SKM-1 treated with dmso at 0.1 percent for 144 hours (cell line): ENCODE data around the gene LILRA6.
A peak's percentile ranks its signal among the peaks of the same experiment; 100 is the strongest.
"Not testable (repeated sequence)": the region's sequence is repeated elsewhere in the genome, so short reads cannot be mapped to it uniquely, and the experiment has no call there.

Source experiments
- DNase-seq: peaks from one replicate; lab custom pipeline; 2025; ENCODE audit not compliant: unreplicated experiment; lab: John Stamatoyannopoulos, UW

The LILRA6 gene

GRCh38 chr19:54266133-54266532 is 23.5 kb upstream of the LILRA6 start:
- peak; percentile 3 for DNase-seq

- DNase-seq: no peak
Observed at GRCh38 chr19:54262470-54262869, 19.9 kb upstream of the LILRA6 start.

GRCh38 chr19:54262066-54262465 is 19.5 kb upstream of the LILRA6 start:
- DNase-seq: no peak

DNA sequence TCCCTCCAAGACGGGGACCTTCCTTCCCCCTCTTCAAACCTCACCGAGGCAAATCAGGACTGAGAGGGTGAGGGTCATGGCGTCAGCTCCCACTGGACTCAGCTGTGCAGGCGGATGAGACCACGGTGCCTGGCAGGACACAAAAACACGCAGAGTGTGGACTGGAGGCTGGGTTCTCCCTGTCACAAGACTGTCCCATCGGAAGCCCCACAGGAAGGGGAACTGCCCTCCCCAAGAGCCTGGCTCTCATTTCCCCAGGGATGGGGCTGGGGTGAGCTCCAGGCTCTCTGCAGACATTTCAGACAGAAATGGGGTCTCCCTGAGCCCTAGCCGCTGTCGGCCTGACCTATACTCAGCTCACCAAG is 14.5 kb upstream of the LILRA6 start, which contains the start of gene LILRB5:
Gene LILRB5 (minus strand): TSS at position 158 of the 365 bp plus-strand sequence. CDS start 80 bp downstream, at position 78.
- DNase-seq: no peak

- no peak for DNase-seq
Observed at GRCh38 chr19:54256250-54257115, 13.9 kb upstream of the LILRA6 start.

DNA sequence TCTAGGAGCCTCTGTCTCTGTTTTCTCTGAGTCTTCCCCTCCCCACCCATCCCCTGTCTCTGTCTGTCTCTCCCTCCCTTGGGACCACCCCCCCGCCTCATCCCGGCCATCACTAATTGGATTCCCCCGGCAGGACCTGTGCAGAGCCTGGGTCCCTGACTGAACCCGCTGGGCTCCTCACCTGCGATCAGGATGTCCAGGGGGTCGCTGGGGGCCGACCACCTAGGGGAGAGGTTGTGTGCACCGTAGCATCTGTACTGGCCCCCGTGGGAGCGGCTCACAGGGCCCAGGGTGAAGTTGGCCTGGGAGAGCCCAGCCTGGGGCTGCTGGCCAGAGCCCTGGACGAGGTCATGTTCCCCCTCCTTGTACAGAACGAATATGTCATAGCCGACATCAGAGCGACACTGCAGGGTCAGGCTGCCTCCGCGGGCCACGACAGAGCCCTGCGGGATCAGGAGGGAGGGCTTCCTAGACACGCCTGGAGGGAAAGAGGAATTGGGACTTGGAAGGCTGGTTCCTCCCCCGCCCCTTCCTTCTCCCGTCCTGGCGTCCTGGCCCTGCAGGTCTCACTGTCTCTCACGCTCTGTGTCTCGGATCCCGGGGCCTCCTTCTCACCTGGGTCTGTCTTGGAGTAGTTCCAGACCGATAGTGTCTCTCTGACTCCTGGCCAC is 12.7 kb upstream of the LILRA6 start:
- DNase-seq: no peak

DNA sequence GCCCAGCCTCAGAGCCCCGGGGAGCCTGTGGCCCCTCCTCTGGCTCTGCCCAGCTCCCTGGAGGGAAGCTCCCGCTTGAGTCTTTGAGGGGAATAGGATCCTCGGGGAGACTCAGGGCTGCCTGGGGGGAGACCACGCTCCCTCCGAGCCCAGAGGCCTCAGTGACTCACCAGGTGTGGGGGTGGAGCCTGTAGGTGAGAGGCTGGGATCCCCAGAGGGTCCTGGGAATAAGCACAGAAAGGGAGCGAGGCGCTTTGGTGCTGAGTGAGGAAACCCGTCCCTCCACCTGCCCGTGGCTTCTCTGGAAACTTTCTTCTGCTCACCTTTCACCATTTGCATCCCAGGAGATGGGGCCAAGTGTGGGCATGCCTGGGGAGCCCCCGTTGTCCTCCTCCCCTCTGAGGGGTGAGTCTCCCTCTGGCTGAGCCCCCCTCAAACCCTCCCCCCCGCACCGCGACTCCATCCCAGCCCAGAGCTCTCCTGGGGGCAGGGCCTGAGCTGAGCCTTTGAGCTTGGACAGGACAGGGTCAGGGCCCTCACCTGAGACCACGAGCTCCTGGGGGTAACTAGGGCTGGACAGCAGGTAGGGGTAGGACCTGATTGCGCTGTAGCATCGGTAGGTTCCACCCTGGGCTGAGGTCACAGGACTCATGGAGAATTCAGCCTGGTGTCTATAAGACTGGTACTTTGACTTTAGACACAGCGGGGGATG is 11.8 kb upstream of the LILRA6 start:
- DNase-seq: no peak

GRCh38 chr19:54253331-54254194 is 11.0 kb upstream of the LILRA6 start:
- DNase-seq: no peak

GRCh38 chr19:54252845-54253244 is 10.3 kb upstream of the LILRA6 start:
- no peak for DNase-seq

DNA sequence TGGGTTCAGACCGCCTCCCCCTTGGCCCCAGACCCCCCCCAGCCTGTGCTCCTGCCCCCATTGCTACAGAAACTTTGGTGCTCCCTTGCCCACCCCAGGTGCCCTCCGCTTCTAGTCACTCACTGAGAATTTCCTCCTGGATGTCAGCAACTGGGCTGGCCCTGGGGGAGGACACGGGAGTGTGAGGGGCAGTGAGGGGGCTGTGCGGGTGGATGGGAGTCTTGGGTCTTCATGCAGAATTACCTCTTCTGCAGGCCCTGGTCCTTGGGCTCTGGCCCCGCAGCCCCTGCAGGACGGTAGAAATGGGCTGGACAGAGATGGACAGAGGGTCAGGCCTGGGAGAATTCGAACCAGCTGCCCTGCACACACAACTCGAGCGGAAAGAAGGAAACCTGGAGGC is 9.7 kb upstream of the LILRA6 start:
- no peak for DNase-seq

- DNase-seq: peak; percentile 23
Observed at GRCh38 chr19:54248016-54248601, 5.5 kb upstream of the LILRA6 start.

DNA sequence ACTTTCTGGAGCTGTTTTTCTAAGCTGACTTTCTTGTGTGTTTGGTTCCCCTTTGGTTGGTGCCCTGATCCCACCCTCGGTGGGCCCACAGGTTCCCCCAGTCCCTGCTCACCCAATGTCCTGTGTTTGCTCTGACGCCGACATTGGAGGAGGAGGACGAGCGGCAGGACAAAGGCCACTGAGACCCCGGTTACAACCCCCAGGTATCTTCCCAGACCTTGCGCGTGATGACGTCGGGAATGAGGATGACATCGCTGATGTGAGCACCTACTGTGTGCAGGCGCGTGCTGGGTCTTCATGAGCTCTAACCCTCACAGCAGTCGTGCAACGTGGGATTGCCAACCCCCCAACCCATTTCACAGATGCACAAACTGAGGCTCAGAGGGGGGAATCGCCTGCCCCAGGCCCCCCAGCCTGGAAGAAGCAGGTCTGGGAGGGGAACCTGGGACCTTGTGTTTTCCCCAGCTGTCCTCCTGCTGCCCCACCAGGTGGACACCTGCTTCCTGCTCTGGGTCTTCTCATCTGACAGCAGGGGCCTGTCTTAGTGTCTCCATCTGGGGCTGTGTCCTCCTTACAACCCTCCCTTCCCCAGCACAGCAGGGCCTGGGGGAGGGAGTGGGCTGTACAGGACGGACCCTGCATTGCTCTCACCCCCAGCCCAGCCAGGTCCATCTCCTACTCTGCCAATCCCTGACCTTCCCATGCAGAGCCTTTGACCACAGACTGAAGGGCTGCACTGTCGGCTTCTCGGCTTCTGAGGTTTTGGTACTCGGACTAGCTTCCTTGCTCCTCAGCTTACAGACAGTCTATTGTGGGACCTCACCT is 4.7 kb upstream of the LILRA6 start:
- DNase-seq: no peak

- no peak for DNase-seq
Observed at GRCh38 chr19:54245936-54246335, 3.3 kb upstream of the LILRA6 start.

GRCh38 chr19:54243809-54244208 is 1.2 kb upstream of the LILRA6 start:
- not testable (repeated sequence) for DNase-seq

DNA sequence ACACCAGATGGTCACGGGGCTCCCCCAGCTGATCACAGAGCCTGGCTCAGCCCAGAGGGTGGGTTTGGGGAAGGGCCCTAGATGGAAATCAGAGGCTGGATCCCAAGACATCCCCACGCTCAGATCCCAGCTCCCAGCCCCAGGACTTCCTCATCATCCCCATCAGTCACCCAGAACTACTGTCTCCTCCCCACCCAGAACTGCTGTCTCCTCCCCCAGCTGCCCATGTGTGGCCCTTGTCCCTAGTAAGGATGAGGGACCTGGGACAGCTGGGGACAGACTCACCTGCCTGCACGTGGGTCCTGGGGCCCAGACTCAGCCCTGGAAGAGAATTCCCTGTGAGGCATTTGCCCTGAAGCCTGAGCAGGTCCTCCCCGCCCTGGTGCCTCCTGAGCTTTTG is 356 bp downstream of the LILRA6 start:
- not testable (repeated sequence) for DNase-seq

- not testable (repeated sequence) for DNase-seq
Observed at GRCh38 chr19:54240372-54241336, 1.9 kb downstream of the LILRA6 start.

- not testable (repeated sequence) for DNase-seq
Observed at GRCh38 chr19:54239491-54240371, 2.9 kb downstream of the LILRA6 start.
